Pericardium fibroblast (primary cell): ENCODE measurements around the gene ZNF587B. TPM values are rescaled to one million over a fixed set of nuclear protein-coding genes. Genes with fewer than 3 reads are reported as not detected.

Experiments used
- total RNA-seq: library from RNA; depleted of rRNA; stranded (reverse); fragments of >200 nt; gene quantifications from 2 replicates; pipeline ENCODE4 v1.2.3, GENCODE V29; 2015

Gene ZNF587B
- total RNA-seq: 7.9 and 10.6 TPM in 2 replicates

DNA sequence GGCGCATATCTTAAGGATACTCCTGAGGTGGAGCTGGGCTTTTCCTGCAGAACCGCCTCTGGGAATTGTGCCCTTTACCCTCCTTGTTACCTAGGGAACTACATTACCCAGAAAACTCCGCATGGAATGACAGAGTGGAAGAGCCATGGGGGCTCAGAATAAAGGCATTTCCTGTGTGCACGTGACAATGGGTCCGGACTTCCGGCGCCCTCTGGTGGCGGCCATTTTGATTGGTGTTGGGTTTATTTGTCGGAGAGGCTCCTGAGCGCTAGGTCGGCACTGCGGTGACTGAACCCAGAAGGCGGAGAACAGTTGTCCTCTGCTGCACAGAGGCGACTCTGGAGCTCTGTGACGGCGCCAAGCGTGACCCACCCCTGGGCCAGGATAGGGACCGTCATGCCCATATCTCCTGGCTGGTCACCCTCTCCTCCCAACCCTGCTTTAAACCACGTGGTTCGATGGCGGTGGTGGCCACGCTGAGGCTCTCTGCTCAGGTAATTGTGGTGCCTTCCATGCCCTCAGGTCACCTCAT, at the start of gene ZNF587B:
Gene ZNF587B, plus strand, starts transcription at position 229 of the 532 bp plus-strand sequence. Its CDS starts 230 bp downstream, at position 459.

DNA sequence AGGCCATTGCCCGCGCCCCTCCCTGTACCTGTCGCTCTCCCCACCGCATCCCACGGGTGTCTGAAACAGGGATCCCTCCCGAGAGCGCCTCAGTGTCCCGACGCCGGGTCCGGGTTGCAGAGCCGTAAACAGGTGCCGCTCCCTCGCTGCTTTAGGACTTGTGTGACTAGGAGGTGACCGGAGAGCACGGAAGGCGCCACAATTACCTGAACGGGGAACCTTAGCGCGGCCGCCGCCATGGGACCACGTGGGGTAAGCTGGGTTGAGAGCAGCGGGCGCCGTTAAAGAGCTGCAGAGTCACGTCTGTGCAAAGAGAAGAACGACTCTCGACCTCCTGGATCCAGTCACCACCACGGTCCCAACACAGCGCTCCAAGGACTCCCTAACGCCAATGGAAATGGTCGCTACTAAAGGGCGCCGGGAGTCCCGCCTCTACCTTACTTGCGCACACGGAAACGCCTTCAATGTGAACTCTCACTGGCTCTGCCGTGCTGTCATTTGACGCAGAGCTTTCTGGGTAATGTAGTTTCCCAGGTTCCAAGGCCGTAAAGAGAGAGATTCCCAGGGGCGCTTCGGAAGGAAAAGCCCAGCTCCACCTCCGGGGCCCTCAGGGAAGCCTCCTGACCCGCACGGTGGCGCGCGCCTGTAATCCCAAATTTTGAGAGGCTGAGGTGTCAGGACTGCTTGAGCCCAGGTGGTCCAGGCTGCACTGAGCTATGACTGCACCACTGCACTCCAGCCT, 15.4 kb upstream of the ZNF587B start, which contains the start of gene ZNF552:
Gene ZNF552, minus strand, starts transcription at position 409 of the 742 bp plus-strand sequence. Its CDS starts 170 bp downstream, at position 239.

DNA sequence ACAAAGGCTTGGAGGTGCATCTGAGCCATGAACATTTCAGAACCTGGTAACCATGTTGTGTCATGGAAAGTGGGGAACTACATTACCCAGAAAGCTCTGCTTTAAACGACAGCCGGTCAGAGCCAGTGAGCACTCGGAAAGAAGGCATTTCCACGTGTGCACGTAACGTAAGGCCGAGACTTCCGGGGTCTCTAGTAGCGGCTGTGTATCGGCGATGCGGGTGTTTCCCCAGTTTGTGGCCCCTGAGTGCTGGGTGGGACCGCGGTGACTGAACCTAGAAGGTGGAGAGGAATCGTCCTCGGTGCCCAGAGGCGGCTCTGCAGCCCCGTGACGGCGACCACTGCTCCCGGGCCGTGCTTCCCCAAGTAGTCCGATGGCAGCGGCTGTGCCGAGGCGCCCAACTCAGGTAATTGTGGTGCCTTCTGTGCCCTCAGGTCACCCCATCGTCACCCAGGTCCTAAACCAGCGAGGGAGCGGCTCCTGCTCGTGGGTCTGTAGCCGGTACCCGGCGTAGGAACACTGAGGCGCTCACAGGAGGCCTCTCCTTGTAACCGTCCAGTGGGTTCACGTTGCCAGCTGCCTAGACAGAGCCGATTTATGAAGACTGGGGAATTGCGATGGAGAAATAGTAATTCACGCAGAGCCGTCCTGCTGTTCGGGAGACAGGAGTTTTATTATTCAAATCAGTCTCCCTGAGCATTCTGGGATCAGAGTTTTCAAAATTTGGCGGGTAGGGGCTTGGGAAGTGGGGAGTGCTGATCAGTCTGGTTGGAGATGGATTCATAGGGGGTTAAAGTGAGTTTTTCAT, 19.8 kb downstream of the ZNF587B start, which contains the start of gene ZNF587:
Gene ZNF587, plus strand, starts transcription at position 194 of the 808 bp plus-strand sequence. Its CDS starts 180 bp downstream, at position 374.

DNA sequence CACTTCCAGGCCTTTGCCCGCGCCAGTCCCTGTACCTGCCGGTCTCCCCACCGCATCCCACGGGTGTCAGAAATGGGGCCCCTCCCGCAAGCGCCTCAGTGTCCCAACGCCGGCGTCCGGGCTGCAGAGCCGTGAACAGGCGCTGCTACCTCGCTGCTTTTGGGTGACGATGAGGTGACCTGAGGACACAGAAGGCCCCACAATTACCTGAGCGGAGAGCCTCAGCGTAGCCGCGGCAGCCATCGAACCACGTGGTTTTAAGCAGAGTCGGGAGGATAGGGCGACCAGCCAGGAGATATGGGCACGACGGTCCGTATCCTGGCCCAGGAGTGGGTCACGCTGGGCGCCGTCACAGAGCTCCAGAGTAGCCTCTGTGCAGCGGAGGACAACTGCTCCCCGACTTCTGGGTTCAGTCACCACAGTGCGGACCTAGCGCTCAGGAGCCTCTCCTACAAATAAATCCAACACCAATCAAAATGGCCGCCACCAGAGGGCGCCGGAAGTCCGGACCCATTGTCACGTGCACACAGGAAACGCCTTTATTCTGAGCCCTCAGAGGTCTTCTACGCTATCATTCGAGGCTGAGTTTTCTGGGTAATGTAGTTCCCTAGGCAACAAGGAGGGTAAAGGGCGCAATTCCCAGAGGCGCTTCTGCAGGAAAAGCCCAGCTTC, 58.6 kb downstream of the ZNF587B start, which contains the start of gene ZNF814:
Gene ZNF814, minus strand, starts transcription at position 478 of the 672 bp plus-strand sequence. Its CDS starts 235 bp downstream, at position 243.

Other genes starting within 250 kb of the ZNF587B start
- 7.2 and 8.1 TPM in 2 replicates for gene ZIK1, start 246.2 kb upstream of the ZNF587B start, total RNA-seq
- 4.0 and 4.2 TPM in 2 replicates for gene ZNF530, start 230.4 kb upstream of the ZNF587B start, total RNA-seq
- 18.7 and 20.1 TPM in 2 replicates for gene ZNF134, start 216.1 kb upstream of the ZNF587B start, total RNA-seq
- 6.0 and 7.7 TPM in 2 replicates for gene ZNF211, start 197.1 kb upstream of the ZNF587B start, total RNA-seq
- not detected in 2 replicates for gene ZSCAN4, start 161.4 kb upstream of the ZNF587B start, total RNA-seq
- 5.8 and 14.0 TPM in 2 replicates for gene ZNF551, start 148.3 kb upstream of the ZNF587B start, total RNA-seq
- 2.3 and 4.3 TPM in 2 replicates for gene ZNF154, start 121.1 kb upstream of the ZNF587B start, total RNA-seq
- gene ZNF671, start 102.7 kb upstream of the ZNF587B start, total RNA-seq: 6.2 and 7.0 TPM in 2 replicates
- 4.7 and 9.1 TPM in 2 replicates for gene ZNF776, start 83.5 kb upstream of the ZNF587B start, total RNA-seq
- gene ZNF586, start 60.6 kb upstream of the ZNF587B start, total RNA-seq: 4.7 and 12.6 TPM in 2 replicates
- gene ZNF552, start 15.4 kb upstream of the ZNF587B start, total RNA-seq: 0.85 and 2.6 TPM in 2 replicates
- 9.0 and 15.4 TPM in 2 replicates for gene ZNF587, start 19.6 kb downstream of the ZNF587B start, total RNA-seq
- 2.9 and 7.7 TPM in 2 replicates for gene ZNF814, start 58.7 kb downstream of the ZNF587B start, total RNA-seq
- 6.9 and 7.8 TPM in 2 replicates for gene ZNF417, start 86.3 kb downstream of the ZNF587B start, total RNA-seq
- gene ZNF418, start 105.1 kb downstream of the ZNF587B start, total RNA-seq: 2.9 and 3.3 TPM in 2 replicates
- gene ZNF256, start 117.4 kb downstream of the ZNF587B start, total RNA-seq: 2.6 and 3.8 TPM in 2 replicates
- gene C19orf18, start 144.2 kb downstream of the ZNF587B start, total RNA-seq: not detected in 2 replicates
- gene ZNF606, start 172.5 kb downstream of the ZNF587B start, total RNA-seq: 8.2 and 8.3 TPM in 2 replicates
- gene ZSCAN1, start 203.7 kb downstream of the ZNF587B start, total RNA-seq: not detected in 2 replicates
- 3.3 and 3.4 TPM in 2 replicates for gene ZNF135, start 229.0 kb downstream of the ZNF587B start, total RNA-seq